ENCODE data around the gene FGF2.

DNA sequence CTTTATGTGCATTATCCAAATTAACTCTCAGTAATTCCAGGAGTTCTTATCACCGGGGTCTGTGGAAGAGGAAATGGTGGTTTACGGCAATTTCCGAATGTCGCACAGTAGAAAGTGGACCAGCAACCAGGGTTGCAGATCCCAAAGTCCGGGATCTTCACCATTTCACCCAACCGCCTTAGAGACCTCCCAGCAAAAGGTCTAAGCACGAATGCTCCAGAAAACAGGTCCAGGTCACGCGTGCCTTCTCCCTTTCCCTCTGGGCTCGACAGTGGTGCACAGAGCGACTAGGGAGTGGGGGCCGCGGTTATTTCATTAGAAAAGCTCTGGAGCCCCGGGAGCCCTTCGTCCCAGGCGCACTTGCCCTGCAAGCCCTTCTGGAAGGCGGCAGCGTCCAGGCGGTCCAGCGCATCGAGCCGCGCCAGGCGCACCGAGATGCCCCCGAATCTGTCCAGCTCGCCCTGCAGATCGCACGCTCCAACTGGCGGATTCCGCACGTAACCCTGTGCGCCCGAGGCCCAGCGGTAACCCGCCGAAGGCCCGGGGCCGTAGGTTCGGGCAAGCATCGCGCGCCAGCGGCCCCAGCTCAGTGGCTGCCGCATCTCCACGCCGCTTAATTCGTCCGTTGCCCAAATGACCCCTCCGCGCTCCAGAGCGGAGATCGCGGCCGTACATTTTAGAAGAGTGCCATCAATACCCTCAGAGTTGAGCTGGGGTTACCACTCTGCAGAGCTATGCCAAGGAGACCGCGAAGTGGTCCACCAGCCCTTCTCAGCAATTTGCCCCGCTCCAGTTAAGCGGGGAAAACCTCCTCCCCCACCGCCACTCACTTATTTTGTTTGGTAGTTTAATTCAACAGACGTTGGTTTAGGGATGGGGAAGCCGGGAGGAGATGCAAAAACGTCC is 95.6 kb downstream of the FGF2 start, which contains the start of gene NUDT6:
- TF ChIP-seq POLR2A (IDR thresholded peaks at IDR 0.05; ENCODE audit: low read depth) (no peak), POLR2AphosphoS5 (IDR thresholded peaks at IDR 0.05) (peak; percentile 6)
- TF ChIP-seq, protein P1, sequence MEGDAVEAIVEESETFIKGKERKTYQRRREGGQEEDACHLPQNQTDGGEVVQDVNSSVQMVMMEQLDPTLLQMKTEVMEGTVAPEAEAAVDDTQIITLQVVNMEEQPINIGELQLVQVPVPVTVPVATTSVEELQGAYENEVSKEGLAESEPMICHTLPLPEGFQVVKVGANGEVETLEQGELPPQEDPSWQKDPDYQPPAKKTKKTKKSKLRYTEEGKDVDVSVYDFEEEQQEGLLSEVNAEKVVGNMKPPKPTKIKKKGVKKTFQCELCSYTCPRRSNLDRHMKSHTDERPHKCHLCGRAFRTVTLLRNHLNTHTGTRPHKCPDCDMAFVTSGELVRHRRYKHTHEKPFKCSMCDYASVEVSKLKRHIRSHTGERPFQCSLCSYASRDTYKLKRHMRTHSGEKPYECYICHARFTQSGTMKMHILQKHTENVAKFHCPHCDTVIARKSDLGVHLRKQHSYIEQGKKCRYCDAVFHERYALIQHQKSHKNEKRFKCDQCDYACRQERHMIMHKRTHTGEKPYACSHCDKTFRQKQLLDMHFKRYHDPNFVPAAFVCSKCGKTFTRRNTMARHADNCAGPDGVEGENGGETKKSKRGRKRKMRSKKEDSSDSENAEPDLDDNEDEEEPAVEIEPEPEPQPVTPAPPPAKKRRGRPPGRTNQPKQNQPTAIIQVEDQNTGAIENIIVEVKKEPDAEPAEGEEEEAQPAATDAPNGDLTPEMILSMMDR (IDR thresholded peaks at IDR 0.05): no peak
